OCI-LY1 (cell line): ENCODE results near the gene SPINK5.

Source experiments
- H2AFZ ChIP-seq: fragments of 200-600 bp; sonication (generic), shearing (Covaris generic); 2 replicates; pipeline ENCODE4 v1.6.0; 2014; ENCODE audit warnings: antibody characterized with exemption, mild to moderate bottlenecking, low read length
- H3F3A ChIP-seq: fragments of 200-600 bp; sonication (generic), shearing (Covaris generic); 2 replicates; pipeline ENCODE4 v1.6.0; 2014; ENCODE audit warnings: mild to moderate bottlenecking, antibody characterized with exemption, low read length, moderate library complexity; ENCODE audit not compliant: insufficient read depth
- H3K27ac ChIP-seq: fragments of 200-600 bp; sonication (generic); 2 replicates; pipeline ENCODE4 v1.5.1; 2014; ENCODE audit warnings: low read length, mixed run types, mild to moderate bottlenecking, low read depth; ENCODE audit not compliant: poor library complexity, severe bottlenecking
- H3K27me3 ChIP-seq: fragments of 200-600 bp; sonication (generic); 2 replicates; pipeline ENCODE4 v1.6.0; 2014; ENCODE audit warnings: antibody characterized with exemption, mild to moderate bottlenecking, low read length, moderate library complexity; ENCODE audit not compliant: insufficient read depth
- H3K36me3 ChIP-seq: fragments of 200-600 bp; sonication (generic); 2 replicates; pipeline ENCODE4 v1.6.1; 2014; ENCODE audit warnings: mild to moderate bottlenecking, antibody characterized with exemption, low read length, moderate library complexity, mixed read lengths; ENCODE audit not compliant: insufficient read depth
- H3K4me1 ChIP-seq: fragments of 200-600 bp; sonication (generic); 2 replicates; pipeline ENCODE4 v1.5.1; 2014; ENCODE audit warnings: mild to moderate bottlenecking, low read length, moderate library complexity; ENCODE audit not compliant: insufficient read depth, severe bottlenecking
- H3K4me2 ChIP-seq: fragments of 200-600 bp; sonication (generic), shearing (Covaris generic); 2 replicates; pipeline ENCODE4 v1.6.1; 2014; ENCODE audit warnings: low read length
- H3K4me3 ChIP-seq: fragments of 200-600 bp; sonication (generic); 2 replicates; pipeline ENCODE4 v1.5.1; 2014; ENCODE audit warnings: low read length, low read depth, mild to moderate bottlenecking, mixed read lengths; ENCODE audit not compliant: poor library complexity, severe bottlenecking
- H3K79me2 ChIP-seq: fragments of 200-600 bp; shearing (Covaris generic); 2 replicates; pipeline ENCODE4 v1.6.1; 2016; ENCODE audit warnings: mixed run types, low read length, mixed read lengths; ENCODE audit not compliant: insufficient read depth
- H3K9ac ChIP-seq: fragments of 200-600 bp; sonication (generic), shearing (Covaris generic); 2 replicates; pipeline ENCODE4 v1.6.1; 2014; ENCODE audit warnings: mild to moderate bottlenecking, low read length, mixed read lengths
- H3K9me2 ChIP-seq: fragments of 200-600 bp; sonication (generic), shearing (Covaris generic); 2 replicates; pipeline ENCODE4 v1.6.1; 2014; ENCODE audit warnings: low read depth, mild to moderate bottlenecking, low read length, mixed read lengths
- H3K9me3 ChIP-seq: fragments of 200-600 bp; shearing (Covaris generic); 2 replicates; pipeline ENCODE4 v1.6.1; 2014; ENCODE audit warnings: low read length, mixed read lengths
- H4K20me1 ChIP-seq: fragments of 200-600 bp; sonication (generic), shearing (Covaris generic); 2 replicates; pipeline ENCODE4 v1.6.0; 2016; ENCODE audit warnings: mild to moderate bottlenecking, low read length; ENCODE audit not compliant: insufficient read depth
- CTCF ChIP-seq: fragments of 200-600 bp; sonication (generic), shearing (Covaris generic); IDR thresholded peaks from 2 replicates; pipeline ENCODE4 v1.5.1; 2017; ENCODE audit warnings: mild to moderate bottlenecking, antibody characterized with exemption, low read length, moderate library complexity, mixed read lengths
- EZH2 ChIP-seq: fragments of 200-600 bp; sonication (generic), shearing (Covaris generic); IDR thresholded peaks from 2 replicates; pipeline ENCODE4 v1.8.0; 2017; ENCODE audit warnings: borderline replicate concordance, mixed run types, mild to moderate bottlenecking, antibody characterized with exemption, low read length, moderate library complexity, mixed read lengths

SPINK5 gene

DNA sequence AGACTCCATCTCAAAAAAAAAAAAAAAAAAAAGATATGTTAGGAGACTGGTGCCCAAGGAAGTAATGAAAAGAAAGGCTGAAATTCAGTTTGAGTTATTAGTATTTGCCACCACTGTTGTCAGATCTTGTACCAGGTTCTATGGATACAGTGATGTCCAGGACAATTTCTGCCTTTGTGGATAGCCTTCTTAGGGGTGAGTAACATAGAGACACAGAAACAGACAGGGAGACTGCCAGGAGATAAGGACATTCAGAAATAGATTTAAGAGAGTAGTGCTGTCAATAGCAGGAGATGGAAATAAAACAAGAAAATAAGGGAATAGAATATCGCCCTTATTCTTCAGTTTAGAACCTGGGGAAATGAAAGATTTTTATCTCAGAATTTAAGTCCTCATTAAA, 98.3 kb downstream of the SPINK5 start:
- no peaks in the 10 kb centered on the region for H3K27me3 ChIP-seq
- H3K9me2 ChIP-seq = no peaks in the 10 kb centered on the region
- H3K79me2 ChIP-seq = no peaks in the 10 kb centered on the region
- H3K4me2 ChIP-seq = no peak overlapping the region
- TF ChIP-seq EZH2 = no peak
- no peak for TF ChIP-seq CTCF
- no peaks in the 10 kb centered on the region for H3F3A ChIP-seq
- H3K4me1 ChIP-seq = no peaks in the 10 kb centered on the region
- no peak overlapping the region for H3K9ac ChIP-seq
- H2AFZ ChIP-seq = no peak overlapping the region
- H3K9me3 ChIP-seq = no peaks in the 10 kb centered on the region
- no peak overlapping the region for H3K4me3 ChIP-seq
- no peak overlapping the region for H3K27ac ChIP-seq
- no peaks in the 10 kb centered on the region for H3K36me3 ChIP-seq
- H4K20me1 ChIP-seq = no peaks in the 10 kb centered on the region

DNA sequence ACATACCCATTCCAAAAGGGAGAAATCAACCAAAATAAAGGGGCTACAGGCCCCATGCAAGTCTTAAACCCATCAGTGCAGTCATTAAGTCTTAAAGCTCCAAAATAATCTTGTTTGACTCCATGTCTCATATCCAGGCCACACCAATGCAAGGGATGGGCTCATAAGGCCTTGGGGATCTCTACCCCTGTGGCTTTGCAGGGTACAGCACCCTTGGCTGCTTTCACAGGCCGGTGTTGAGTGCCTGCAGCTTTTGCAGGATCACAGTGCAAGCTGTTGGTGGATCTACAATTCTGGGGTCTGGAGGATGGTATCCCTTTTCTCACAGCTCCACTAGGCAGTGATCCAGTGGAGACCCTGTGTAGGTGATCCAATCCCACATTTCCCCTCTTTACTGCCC, 99.6 kb downstream of the SPINK5 start:
- Histone ChIP-seq H2AFZ (no peak overlapping the region), H3K27ac (no peak overlapping the region), H3F3A (no peaks in the 10 kb centered on the region), H4K20me1 (no peaks in the 10 kb centered on the region), H3K9me2 (no peaks in the 10 kb centered on the region), H3K36me3 (no peaks in the 10 kb centered on the region), H3K9me3 (no peaks in the 10 kb centered on the region), H3K27me3 (no peaks in the 10 kb centered on the region), H3K4me2 (no peak overlapping the region), H3K79me2 (no peaks in the 10 kb centered on the region), H3K4me1 (no peaks in the 10 kb centered on the region), H3K9ac (no peak overlapping the region), H3K4me3 (no peak overlapping the region)
- no peak for TF ChIP-seq EZH2
- no peak for TF ChIP-seq CTCF

GRCh38 chr5:148166550-148167283, 102.9 kb downstream of the SPINK5 start:
- H3K27me3 ChIP-seq = no peaks in the 10 kb centered on the region
- H3K4me2 ChIP-seq = no peak overlapping the region
- H3K36me3 ChIP-seq = no peaks in the 10 kb centered on the region
- no peak overlapping the region for H3K4me3 ChIP-seq
- no peak overlapping the region for H3K9ac ChIP-seq
- H3K9me3 ChIP-seq = no peaks in the 10 kb centered on the region
- H3K9me2 ChIP-seq = no peaks in the 10 kb centered on the region
- H3K27ac ChIP-seq = no peak overlapping the region
- no peaks in the 10 kb centered on the region for H3K79me2 ChIP-seq
- H2AFZ ChIP-seq = no peak overlapping the region
- TF ChIP-seq CTCF (no peak), EZH2 (no peak)
- no peaks in the 10 kb centered on the region for H3K4me1 ChIP-seq
- H4K20me1 ChIP-seq = no peaks in the 10 kb centered on the region
- no peaks in the 10 kb centered on the region for H3F3A ChIP-seq
